SHP77 (cell line): ENCODE data around the gene NDUFS8.
A peak's percentile ranks its signal among the peaks of the same experiment; 100 is the strongest.

Experiments
- DNase-seq, 2 experiments: peaks; one replicate each; lab custom pipeline; 2025; lab: John Stamatoyannopoulos, UW

NDUFS8 gene

DNA sequence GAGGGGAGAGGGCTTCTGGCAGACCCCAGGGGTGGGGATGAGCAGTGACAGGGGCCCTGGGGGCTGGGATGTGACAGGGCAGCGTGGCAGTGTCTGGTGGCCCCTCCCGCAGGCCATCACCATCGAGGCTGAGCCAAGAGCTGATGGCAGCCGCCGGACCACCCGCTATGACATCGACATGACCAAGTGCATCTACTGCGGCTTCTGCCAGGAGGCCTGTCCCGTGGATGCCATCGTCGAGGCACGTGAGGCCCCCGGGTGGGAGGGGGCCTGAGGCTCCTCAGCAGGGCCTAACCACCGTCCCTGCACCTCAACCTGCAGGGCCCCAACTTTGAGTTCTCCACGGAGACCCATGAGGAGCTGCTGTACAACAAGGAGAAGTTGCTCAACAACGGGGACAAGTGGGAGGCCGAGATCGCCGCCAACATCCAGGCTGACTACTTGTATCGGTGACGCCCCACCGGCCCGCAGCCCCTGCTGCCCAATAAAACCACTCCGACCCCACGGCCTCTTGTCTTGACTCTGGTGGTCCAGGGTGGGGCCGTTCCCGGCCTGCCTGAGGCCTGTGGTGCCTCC is 5.7 kb downstream of the NDUFS8 start:
- DNase-seq, result no peak

DNA sequence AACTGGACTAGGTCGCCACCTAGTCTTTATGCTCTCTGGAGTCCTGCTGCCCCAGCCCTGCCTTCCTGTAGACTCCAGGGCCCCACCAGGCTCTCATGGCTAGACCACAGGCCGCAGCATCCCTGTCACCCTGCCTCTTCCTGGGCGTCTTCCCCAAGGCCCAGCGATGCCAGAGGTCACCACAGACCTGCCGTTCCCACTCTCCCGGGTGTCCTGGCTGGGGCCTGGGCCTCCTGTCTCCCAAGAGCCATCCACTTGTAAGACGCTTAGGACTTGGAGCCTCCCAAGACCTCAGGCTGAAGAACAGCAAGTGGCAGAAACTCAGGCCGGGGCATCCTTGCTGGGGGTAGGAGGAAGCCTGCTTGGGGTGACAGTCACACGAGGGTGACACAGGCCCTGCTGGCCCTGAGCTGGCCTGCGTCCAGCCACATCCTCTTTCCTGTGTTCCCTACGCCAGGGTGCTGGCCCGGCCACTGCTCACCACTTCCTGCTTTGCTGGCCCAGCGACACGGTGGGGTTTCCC is 6.3 kb downstream of the NDUFS8 start:
- peak; percentile 41 to 65 for DNase-seq

DNA sequence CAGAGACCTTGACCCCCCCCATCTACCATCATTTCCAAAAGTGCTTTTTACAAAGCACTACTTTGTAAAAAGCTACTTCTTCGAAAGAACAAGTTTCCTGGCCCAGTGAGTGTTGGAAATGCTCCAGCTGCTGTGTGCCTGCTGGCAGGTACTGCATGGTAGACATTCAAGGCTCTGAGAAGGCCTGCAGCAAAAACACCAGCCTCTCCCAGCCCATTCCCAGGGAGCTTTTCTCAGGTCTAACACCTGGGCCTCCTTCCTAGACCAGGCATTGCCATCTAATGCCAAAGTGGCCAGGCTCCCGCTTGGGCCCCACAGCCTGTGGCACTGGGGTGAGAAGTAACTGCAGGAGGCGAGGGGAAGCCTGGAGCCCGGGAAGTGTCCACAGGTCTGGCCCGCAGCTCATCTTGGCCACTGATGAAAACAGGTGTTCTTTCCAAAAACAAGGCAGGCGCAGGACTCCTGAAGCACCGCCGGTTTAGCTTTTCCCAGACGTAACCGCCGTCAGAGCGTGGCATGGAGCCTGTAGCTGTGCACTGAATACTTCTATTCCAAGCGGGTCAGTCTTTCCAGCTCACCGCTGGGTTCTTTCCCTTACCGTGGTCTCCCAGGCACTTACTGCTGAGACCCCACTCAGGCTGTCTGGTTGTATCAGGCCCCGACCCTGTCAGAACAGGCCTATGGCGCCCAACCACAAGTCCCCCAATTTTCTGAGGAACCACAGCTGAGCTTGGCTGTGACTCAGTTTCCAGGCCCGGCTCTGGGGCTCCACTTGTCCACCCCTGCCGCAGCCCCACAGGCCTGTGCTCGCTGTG is 7.1 kb downstream of the NDUFS8 start:
- DNase-seq, result peak in 1 of 2 experiments; percentile 40

DNA sequence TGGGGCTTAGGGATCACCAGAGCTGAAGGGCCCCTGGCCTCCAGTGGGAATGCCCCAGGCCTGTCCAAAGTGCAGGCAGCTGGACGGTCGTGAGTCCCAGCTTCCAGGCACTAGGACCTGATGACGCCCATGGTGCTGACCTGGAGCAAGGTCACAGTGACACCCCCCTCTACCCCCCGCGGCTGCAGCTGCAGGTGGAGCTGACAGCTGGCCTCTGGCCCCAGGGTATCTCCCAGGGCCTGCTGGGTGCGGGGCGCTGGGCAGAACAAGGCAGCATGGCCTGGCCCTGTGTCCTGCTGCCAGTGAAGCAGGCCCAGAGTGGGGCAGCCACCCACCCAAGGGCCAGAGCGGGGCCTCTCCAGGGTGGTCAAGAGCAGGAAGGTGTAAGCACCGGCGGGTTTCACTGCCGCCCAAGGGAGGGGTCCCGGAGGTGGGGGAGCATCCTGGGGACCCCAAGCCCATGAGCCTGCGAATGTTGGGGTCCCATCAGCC is 7.8 kb downstream of the NDUFS8 start:
- peak; percentile 49 to 83 for DNase-seq

DNA sequence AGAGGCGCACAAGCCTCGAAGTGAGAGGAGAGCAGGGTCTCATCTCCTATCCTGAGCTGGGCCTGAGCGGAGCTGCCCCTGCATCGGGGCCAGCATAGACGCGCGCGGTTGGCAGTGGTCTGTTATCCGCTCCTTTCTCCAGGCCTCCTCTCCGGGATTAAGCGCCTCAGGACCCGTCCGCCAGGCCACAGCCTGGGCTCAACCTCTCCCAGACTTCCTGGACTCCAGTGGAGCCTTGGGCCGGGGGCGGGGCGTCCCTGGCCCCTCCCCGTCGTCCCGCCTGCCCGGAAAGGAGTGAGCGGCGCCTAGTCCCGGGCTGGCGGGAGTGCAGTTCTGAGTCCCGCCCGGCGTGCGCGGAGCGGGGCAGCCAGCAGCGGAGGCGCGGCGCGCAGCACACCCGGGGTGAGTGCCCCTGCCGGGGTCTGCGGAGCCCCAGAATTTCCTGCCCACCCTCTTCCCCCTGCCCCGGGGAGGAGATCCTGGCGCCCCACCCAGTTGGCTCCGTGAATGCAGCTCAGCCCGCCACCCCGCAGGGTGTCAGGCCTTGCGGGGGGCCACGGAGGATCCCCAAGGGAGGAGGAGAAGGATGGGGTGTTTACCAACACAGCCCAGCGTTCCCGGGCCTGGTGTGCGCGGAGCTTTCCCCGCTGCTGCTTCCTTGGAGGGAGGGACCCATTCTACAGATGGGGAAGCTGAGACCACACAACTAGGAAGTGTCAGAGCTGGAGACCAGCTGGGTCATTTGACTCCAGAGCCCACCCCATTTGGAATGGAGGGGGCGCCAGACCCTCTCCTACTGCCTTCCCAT is 8.4 kb downstream of the NDUFS8 start, which contains the start of gene TCIRG1:
Gene TCIRG1, plus strand, starts transcription at position 308 of the 808 bp plus-strand sequence. CDS start 2,247 bp downstream, outside the sequence.
- peak; percentile 71 to 76 for DNase-seq

DNA sequence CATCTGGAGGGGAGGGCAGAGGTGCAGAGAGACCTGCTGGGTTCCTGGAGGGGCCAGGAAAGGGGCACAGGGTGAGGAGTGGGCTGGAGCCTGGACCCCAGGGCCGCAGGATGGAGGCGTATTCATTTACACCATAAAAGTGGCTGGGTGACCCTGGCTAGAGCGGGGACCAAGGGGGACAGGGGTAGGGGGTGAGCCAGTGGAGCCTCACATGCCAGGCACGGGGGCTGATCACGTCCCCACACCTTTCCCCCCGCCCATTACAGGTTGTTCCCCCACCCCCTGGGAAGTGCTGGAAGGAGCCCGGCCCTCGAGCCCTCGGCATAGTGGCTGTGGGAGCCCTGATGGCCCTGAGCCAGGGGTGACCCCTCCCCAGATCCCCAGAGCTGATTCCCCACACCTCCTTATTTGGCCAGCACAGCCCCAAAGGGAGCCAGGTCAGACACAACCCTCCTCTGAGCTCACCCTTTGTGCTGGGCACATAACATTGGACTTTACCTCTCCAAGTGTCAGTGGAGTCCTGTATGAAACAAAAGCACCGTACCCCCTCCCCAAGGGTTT is 9.1 kb downstream of the NDUFS8 start:
- no peak for DNase-seq

DNA sequence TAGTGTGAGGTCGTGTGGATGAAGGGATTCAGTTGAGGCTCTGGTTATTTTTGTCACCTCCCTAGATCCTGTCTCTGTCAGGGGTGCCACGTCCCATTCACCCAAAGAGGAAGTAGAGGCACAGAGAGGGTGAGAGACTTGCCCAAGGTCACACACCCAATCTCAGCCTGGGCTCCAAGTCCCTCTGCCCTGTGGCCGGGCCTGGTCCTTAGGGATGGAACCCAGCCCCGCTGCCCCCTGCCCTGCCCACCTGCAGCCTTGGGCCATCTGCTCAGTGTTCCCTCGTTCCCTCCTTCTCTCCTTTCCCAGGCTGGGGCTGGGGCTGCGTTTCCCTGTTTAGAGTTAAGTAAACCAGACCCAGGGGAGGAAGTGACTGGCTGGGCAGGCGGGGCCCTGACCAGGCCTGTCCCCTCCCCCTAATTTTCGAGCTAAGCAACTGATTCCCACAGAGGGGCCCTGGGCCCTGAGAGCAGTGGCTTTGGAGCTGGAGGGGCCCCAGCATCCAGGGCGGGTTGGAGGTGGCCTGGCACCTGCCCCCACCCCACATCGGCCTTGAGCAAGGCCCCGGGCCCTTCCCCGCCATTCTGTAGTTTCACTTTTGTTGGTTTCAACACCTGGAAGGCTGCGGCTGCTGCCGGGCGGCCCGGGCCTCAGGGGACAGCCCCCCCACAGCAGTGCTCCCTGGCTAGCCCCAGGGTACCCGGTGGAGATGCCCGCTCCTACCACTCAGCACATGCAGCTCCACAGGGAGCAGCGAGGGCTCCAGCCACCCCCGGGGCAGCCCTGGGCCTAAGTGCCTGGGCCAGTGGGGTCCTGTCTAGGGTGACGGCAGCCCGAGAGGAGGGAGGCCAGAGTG is 9.8 kb downstream of the NDUFS8 start:
- peak; percentile 33 to 72 for DNase-seq

DNA sequence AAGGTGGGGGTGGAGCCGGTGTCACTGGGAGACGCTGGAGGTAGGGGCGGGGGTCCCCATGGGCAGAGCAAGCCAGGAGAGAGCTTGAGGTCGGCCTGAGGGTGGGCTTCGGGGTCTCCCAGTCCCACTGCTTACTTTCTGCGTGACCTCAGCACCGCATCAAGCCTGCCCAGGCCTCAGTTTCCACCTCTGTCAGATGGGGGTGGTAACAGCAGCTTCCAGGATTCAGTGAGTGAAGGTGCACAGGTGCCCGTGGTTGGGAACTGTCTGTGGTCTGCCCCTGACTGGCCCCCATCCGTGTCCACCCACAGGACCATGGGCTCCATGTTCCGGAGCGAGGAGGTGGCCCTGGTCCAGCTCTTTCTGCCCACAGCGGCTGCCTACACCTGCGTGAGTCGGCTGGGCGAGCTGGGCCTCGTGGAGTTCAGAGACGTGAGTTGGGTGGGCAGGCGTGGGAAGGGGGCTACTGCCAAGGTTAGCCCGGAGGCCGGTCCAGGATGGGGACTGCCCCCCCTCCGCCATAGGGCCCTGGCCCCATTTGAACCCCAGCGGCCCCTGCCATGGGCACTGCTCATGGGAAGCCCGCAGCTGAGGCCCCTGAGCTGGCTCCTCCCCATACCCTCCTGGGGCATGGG is 10.6 kb downstream of the NDUFS8 start:
- DNase-seq, result no peak

DNA sequence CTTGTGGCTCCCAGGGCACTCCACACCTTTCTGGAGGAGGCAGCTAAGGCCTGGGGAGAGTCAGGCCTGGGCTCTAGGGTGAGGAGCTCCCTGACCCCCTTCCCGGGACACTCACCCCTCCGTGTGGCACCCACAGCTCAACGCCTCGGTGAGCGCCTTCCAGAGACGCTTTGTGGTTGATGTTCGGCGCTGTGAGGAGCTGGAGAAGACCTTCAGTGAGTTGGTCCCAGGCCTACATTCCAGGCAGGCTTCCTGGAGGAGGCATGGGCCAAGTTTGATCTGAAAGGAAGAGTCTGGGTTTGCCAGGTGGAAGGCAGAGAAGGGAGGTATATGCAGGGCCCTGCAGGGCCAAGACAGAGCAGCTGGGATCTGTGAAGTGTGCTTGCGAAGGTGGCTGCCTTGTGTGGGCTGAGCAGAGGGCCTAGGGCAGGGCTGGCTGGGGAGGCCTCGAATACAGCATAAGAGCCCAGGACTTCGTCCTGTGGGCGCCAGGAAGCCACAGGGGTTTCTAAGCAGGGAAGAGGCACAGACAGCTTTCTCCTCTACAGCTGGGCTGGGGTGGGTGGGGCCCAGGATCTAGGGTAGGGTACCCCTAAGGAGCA is 11.2 kb downstream of the NDUFS8 start:
- DNase-seq, result no peak

DNA sequence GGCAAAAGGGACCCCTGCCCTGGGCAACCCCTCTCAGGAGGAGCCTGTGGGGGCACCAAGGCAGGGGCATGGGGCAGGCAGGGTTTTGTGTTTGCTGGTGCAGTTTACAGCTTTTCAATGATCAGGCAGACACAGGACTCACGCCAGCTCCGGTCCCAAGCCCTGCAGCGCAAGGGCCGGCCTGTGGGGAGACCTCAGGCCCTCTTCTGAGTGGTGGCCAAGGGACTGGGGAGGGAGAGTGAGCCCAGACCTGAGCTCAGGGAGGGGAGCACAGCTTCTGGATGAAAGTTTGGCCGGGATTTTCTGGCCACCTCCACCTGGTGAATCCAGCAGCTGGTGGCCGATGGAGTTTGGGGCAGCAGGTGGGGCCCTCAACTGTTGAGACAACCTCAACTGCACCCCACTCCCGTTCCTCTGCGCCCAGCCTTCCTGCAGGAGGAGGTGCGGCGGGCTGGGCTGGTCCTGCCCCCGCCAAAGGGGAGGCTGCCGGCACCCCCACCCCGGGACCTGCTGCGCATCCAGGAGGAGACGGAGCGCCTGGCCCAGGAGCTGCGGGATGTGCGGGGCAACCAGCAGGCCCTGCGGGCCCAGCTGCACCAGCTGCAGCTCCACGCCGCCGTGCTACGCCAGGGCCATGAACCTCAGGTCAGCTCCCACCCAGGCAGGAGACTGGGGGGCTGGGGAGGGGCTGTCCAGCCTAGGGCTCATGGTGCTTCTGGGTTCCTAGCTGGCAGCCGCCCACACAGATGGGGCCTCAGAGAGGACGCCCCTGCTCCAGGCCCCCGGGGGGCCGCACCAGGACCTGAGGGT is 11.9 kb downstream of the NDUFS8 start:
- DNase-seq, result no peak

DNA sequence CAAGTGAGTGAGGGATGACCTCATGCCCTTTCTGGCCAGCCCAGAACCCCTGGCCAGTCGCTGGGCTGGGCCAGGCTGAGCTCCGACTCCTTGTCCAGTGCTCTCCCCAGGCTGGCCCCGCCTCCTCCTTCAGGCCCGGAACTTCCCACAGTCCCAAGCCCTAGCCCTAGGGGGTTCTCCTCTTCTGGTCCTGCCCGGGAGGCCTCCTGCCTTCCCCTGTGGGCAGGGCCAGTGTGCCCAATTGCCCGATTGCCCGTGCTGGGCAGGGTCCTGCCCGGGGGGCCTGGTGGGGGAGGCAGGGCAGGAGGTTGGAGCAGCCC is 12.5 kb downstream of the NDUFS8 start:
- DNase-seq, result no peak

DNA sequence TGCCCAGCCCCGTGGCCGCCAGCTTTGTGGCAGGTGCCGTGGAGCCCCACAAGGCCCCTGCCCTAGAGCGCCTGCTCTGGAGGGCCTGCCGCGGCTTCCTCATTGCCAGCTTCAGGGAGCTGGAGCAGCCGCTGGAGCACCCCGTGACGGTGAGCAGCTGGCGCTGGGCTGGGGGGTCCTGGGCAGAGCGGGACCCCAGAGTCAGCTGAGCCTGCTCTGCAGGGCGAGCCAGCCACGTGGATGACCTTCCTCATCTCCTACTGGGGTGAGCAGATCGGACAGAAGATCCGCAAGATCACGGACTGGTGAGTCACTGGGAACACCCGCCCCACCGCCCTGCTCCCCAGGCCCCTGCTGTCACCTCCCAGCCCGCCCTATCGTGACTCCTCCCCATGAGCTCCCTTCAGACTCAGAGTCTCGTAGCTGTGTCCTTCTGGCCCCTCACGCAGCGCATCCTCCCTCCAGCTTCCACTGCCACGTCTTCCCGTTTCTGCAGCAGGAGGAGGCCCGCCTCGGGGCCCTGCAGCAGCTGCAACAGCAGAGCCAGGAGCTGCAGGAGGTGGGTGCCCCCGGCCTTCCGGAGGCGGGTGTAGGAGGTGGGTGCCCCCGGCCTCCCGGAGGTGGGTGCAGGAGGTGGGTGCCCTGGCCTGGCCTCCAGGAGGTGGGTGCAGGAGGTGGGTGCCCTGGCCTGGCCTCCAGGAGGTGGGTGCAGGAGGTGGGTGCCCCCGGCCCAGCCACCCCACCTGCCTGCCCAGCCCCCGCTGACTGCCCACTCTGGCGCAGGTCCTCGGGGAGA is 13.1 kb downstream of the NDUFS8 start:
- DNase-seq, result peak; percentile 45 to 71

DNA sequence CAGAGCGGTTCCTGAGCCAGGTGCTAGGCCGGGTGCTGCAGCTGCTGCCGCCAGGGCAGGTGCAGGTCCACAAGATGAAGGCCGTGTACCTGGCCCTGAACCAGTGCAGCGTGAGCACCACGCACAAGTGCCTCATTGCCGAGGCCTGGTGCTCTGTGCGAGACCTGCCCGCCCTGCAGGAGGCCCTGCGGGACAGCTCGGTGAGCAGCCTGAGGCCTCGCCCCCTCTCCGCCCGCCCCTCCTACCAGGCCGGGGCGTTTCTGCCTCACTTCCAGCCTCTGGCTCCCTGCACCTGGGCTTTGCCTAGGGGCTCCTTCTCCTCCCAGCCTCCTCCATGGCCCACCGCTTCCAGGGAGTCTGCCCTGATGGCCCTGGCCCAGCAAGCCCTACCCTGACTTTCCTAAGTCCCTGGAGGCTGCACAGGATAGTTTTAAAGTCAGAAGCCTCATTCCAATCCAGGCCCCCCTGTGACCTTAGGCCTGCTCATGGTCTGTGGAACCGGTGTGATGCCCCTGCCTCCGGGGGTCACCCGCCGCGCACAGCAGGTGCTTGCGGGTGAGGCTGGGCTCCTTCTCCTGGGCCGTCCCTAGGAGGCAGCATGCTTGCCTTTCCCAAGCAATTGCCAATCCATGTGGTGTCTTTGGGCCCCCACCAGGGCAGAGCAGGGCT is 13.8 kb downstream of the NDUFS8 start:
- peak; percentile 65 to 82 for DNase-seq

DNA sequence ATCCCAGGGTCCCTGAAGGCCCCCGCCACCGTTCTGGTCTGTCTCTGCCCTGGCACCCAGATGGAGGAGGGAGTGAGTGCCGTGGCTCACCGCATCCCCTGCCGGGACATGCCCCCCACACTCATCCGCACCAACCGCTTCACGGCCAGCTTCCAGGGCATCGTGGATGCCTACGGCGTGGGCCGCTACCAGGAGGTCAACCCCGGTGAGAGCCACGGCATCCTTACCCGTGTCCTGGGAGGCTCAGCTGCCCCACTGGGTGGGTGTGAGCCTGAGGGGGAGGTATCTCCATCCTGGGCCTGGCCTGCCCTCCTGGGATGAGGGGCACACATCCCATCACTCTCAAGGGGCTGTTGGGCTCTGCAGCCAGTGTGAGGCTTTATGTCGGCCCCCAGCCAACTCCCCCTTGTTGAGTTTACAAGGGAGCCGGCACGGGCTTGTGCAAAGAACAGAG is 14.4 kb downstream of the NDUFS8 start:
- no peak for DNase-seq

DNA sequence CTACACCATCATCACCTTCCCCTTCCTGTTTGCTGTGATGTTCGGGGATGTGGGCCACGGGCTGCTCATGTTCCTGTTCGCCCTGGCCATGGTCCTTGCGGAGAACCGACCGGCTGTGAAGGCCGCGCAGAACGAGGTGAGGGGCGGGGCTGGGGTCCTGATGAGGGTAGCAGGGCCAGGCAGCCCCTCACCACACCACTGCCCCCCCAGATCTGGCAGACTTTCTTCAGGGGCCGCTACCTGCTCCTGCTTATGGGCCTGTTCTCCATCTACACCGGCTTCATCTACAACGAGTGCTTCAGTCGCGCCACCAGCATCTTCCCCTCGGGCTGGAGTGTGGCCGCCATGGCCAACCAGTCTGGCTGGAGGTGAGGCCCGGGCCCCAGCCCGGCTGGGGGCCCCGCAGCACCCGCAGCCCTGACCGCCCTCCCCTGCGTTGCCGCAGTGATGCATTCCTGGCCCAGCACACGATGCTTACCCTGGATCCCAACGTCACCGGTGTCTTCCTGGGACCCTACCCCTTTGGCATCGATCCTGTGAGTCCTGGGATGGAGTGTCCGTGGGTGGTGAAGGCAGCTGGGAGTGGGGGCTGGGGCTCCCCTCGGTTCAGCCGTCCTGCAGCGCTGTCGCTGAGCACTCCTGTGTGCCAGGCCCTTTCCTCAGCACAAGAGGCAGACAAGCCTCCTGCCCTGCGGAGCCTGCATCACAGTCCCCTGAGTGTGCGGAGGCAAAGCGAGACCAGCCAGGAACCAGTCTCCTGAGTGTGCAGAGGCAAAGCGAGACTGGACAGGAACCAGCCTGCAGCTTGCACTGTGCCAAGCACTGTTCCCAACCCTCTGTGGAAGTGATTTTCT is 17.2 kb downstream of the NDUFS8 start:
- no peak for DNase-seq

DNA sequence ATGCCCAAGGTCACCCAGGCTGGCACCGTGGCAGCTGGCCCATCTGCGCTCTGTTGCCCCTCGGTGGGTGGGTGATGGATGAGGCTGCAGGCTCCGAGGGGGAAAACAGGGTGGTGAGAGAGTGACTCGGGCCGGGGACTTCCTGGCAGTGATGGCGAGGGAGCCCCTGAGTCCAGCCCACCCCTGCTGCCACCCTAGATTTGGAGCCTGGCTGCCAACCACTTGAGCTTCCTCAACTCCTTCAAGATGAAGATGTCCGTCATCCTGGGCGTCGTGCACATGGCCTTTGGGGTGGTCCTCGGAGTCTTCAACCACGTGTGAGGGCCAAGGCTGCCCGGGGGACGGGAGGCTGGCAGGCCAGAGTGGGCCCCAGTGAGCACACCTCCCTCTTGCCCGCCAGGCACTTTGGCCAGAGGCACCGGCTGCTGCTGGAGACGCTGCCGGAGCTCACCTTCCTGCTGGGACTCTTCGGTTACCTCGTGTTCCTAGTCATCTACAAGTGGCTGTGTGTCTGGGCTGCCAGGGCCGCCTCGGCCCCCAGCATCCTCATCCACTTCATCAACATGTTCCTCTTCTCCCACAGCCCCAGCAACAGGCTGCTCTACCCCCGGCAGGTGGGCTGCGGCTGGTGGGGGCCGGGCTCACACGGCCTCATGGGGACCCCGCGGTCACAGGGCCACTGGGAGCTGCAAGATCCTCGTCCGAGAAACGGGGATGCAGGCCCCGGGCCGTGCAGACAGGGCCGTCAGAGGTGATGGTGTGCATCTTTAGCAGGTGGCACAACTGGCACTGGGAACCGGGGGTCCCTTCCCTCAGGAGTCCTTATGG is 18.4 kb downstream of the NDUFS8 start:
- no peak for DNase-seq
